ENCODE data around the gene MAML2.

The MAML2 gene

DNA sequence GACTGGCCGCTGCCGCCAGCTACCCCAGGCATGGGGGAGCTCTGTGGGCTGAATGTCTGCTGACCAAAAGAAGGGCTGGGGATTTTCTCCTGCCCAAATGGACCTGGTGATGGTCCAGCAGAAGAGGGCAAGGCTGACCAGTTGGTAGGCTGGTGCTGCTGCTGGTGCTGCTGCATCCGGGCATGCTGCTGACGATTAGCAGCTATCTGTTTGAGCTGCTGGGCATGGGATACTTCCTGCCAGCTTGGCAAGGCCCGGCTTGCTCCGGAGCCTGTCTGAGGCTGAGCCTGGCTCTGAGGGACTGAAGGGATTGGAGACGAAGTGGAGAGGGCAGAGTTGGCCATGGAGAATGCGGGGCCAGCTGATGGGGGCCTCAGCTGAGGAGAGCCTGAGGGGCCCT, 250.5 kb downstream of the MAML2 start:
- no peak overlapping the region for H3K27ac ChIP-seq
- TF ChIP-seq, protein P1, sequence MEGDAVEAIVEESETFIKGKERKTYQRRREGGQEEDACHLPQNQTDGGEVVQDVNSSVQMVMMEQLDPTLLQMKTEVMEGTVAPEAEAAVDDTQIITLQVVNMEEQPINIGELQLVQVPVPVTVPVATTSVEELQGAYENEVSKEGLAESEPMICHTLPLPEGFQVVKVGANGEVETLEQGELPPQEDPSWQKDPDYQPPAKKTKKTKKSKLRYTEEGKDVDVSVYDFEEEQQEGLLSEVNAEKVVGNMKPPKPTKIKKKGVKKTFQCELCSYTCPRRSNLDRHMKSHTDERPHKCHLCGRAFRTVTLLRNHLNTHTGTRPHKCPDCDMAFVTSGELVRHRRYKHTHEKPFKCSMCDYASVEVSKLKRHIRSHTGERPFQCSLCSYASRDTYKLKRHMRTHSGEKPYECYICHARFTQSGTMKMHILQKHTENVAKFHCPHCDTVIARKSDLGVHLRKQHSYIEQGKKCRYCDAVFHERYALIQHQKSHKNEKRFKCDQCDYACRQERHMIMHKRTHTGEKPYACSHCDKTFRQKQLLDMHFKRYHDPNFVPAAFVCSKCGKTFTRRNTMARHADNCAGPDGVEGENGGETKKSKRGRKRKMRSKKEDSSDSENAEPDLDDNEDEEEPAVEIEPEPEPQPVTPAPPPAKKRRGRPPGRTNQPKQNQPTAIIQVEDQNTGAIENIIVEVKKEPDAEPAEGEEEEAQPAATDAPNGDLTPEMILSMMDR (conservative IDR thresholded peaks at IDR 0.05) = no peak

GRCh38 chr11:96091476-96091875, 251.5 kb downstream of the MAML2 start:
- no peak overlapping the region for H3K27ac ChIP-seq
- TF ChIP-seq, protein P1 (conservative IDR thresholded peaks at IDR 0.05) = no peak

DNA sequence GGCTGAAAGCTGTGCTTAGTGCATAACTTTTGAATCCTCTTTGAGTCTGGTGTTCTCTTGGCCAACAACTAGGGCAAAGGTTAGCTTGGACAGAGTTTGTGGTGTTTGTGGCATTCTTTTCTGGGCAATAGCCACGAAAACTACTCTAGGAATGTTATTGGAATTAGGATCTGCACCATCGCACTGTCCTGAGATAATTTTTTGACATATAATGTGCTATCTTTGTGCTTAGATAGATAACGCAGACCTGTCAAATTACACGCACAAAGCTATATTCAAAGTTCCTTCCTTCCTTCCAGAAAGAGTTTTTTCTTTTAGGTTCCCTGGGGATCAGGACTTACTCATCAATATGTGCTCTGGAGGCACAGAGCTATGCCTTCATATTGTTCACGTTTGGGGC, 252.3 kb downstream of the MAML2 start:
- TF ChIP-seq, protein P1 (conservative IDR thresholded peaks at IDR 0.05) = no peak
- no peak overlapping the region for H3K27ac ChIP-seq

- H3K27ac ChIP-seq = no peak overlapping the region
Observed at GRCh38 chr11:96088914-96089313, 254.1 kb downstream of the MAML2 start.

GRCh38 chr11:96086111-96086510, 256.9 kb downstream of the MAML2 start:
- H3K27ac ChIP-seq = no peak overlapping the region
- TF ChIP-seq, protein P1 (conservative IDR thresholded peaks at IDR 0.05) = no peak

More at GRCh38 chr11:96088914-96089313, 254.1 kb downstream of the MAML2 start:
- TF ChIP-seq, protein P1 (conservative IDR thresholded peaks at IDR 0.05) = no peak

GRCh38 chr11:96085319-96085930, 257.6 kb downstream of the MAML2 start:
- no peak overlapping the region for H3K27ac ChIP-seq
- TF ChIP-seq, protein P1 (conservative IDR thresholded peaks at IDR 0.05) = no peak

DNA sequence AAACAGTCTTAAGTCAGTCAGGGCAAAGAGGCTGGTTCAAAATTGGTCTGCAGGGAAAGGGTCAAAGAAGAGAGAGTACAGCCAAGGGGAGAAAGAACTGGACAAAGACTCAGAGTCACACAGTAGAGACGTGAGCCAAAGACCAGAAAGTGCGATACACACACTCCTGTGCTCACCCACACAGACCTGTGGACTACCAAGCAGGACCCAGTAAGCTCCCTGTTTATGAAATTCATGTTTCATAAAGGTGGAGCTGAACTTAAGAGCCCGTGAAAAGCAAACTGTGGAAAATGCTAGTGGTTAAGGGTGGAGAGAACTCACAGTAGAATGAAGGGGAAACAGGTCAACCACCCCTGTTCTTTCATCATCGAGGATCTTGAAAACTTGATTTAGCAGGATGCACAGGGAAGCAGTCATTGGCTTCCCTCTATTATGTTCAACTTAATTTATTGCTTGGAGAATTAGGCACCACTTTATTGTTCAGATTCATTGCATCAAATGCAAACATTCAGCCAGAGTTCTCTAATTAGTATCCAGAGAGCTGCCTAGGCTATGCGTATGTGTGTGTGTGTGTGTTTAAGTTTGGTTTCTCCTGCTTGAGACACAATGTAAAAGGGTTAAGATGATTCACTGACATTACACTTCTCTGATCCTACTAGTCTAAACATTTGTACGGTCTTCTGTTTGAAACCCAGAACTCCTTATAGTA, 258.2 kb downstream of the MAML2 start:
- H3K27ac ChIP-seq = no peak overlapping the region

More for the DNA sequence above, 258.2 kb downstream of the MAML2 start:
- TF ChIP-seq, protein P1 (conservative IDR thresholded peaks at IDR 0.05) = no peak
